Thymus (tissue), 11 donors: ENCODE measurements around the gene COX11. TPM values are rescaled to one million over a fixed set of nuclear protein-coding genes. Genes with fewer than 3 reads are reported as not detected.

ENCODE experiments used
- DNase-seq, 9 donors: peaks; one replicate each; pipeline ENCODE4 v3.0.0-alpha.2; 2013; ENCODE audit warnings: low spot score in 9 of 9, low read depth in 6 of 9, missing footprints in 1 of 9
- H3K27ac ChIP-seq, 2 donors: one replicate each; pipeline ENCODE4 v1.5.1; 2013; ENCODE audit warnings: control low read depth in 1 of 2, low read depth in 1 of 2, low read length in 1 of 2, mild to moderate bottlenecking in 1 of 2, moderate library complexity in 1 of 2
- H3K27me3 ChIP-seq, 2 donors: one replicate each; pipeline ENCODE4 v1.5.1; 2013; ENCODE audit warnings: low read length in 1 of 2; ENCODE audit not compliant: control insufficient read depth in 2 of 2, insufficient read depth in 1 of 2
- H3K36me3 ChIP-seq, 2 donors: one replicate each; pipeline ENCODE4 v1.5.1; 2013; ENCODE audit warnings: low read length in 1 of 2, mild to moderate bottlenecking in 1 of 2, moderate library complexity in 1 of 2; ENCODE audit not compliant: control insufficient read depth in 2 of 2, insufficient read depth in 2 of 2
- H3K4me1 ChIP-seq, 2 donors: one replicate each; pipeline ENCODE4 v1.5.1; 2013; ENCODE audit warnings: low read length in 2 of 2; ENCODE audit not compliant: control insufficient read depth in 2 of 2, insufficient read depth in 2 of 2
- H3K4me3 ChIP-seq, 2 donors: one replicate each; pipeline ENCODE4 v1.5.1; 2013; ENCODE audit warnings: low read length in 2 of 2, control low read depth in 1 of 2, mild to moderate bottlenecking in 1 of 2
- H3K9me3 ChIP-seq, 2 donors: one replicate each; pipeline ENCODE4 v1.5.1; 2013; ENCODE audit warnings: low read length in 1 of 2, mild to moderate bottlenecking in 1 of 2; ENCODE audit not compliant: control insufficient read depth in 2 of 2, insufficient read depth in 1 of 2
- WGBS: extraction: QIAGEN DNeasy Blood & Tissue Kit; methylation state at CpG from one replicate; pipeline ENCODE4 v1.1.7; 2013; 5-methylcytosine and 5-hydroxymethylcytosine counted together
- polyA plus RNA-seq: library from polyadenylated mRNA; stranded (reverse); fragments of 200-250 nt; gene quantifications from one replicate; pipeline ENCODE4 v1.2.3, GENCODE V29; 2013
- total RNA-seq: library from RNA; stranded (reverse); fragments of 120-200 nt; gene quantifications from one replicate; pipeline ENCODE4 v1.2.4, GENCODE V29; 2013
- donor health status: healthy.

The COX11 gene
- total and polyA plus RNA-seq, 2 donors, result 34.5 to 36.1 TPM

DNA sequence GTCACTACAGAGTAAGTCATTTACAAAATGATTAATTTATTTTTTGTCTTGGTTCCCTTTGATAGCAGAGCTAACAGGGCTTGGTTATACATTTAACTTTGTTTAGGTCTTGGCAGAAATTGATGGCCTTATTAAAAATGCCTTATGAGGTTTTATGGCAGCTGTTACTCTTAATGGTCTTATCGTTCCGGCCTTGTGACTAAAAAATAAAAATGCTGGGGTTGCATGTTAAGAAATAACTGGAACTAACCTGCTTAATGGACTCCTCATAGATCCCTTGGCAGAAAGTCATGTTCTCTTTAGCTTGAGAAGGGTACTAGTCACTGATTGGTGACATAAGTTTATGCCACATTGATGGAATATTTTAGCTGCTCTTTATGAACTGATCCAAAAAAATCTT is 18.3 kb downstream of the COX11 start:
- no peak for DNase-seq
- H3K27ac ChIP-seq, result no peak overlapping the region
- no peak overlapping the region for H3K4me3 ChIP-seq
- H3K36me3 ChIP-seq, result peaks cover 0 to 15% of the 10 kb centered on the region in 2 donors
- H3K4me1 ChIP-seq, result no peaks in the 10 kb centered on the region
- H3K9me3 ChIP-seq, result no peaks in the 10 kb centered on the region
- no peaks in the 10 kb centered on the region for H3K27me3 ChIP-seq
- WGBS, result 98% methylated on average over 2 of the region's 2 CpGs

DNA sequence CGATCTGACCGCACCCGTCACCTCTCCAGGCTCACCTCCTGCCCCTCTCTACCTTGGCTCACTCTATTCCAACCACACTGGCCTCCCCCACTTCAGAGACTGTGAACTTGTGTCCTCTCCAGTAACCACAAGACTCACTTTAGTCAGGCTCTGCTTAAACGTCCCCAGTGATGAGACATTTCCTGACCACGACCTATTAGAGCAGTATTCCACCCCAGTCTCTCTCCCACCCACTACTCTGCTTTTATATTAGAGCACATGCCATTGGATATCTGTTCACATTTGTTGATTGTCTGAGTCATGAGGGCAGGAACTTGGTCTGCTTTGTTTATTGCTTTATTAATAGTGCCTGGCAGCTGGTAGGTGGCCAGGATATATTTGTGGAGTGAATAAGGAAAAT is 20.1 kb downstream of the COX11 start:
- Histone ChIP-seq H3K4me3 (no peak overlapping the region), H3K27ac (no peak overlapping the region), H3K27me3 (no peaks in the 10 kb centered on the region), H3K9me3 (no peaks in the 10 kb centered on the region), H3K36me3 (peaks cover 0 to 4% of the 10 kb centered on the region in 2 donors), H3K4me1 (no peaks in the 10 kb centered on the region)
- WGBS, result 64% methylated on average over 5 of the region's 5 CpGs
- DNase-seq, result no peak

DNA sequence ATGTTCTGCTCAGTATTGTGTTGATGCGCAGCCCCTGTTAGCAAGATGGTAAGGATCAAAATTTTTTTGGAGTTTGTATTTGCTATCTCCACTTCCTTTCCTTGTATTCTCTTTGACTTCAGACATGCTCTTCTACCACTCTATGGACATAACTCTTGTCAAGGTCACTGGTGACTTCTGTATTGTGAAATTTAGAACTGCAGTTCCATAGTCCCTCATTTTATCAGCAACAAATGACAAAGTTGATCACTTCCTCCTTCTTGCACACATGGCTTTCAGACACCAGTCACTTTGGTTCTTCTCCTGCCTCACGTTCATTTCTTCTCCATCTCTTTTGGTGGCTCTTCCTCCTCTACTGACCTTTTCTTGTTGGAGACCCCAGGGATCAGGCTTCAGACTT is 21.1 kb downstream of the COX11 start:
- Histone ChIP-seq H3K4me3 (no peak overlapping the region), H3K27ac (no peak overlapping the region), H3K36me3 (no peaks in the 10 kb centered on the region), H3K27me3 (no peaks in the 10 kb centered on the region), H3K4me1 (no peaks in the 10 kb centered on the region), H3K9me3 (no peaks in the 10 kb centered on the region)
- 91% methylated on average over 2 of the region's 2 CpGs for WGBS
- no peak for DNase-seq

DNA sequence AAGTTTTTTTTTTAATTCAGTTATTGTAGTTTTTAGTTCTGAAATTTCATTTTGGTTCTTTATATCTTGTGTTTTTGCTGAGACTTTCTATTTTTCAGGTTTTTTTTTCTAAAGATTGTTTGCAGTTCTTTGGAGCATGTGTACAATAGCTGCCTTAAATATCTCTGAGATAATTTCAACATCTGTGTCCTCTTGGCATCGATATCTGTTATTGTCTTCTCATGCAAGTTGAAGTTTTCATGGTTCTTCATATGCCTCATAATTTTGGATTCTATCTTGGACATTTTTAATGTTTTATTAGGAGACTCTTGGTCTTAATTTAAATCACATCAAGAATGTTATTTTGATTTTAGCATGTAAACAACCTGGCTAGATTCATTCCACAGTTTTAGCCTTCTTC is 22.8 kb downstream of the COX11 start:
- no peaks in the 10 kb centered on the region for H3K27me3 ChIP-seq
- no peaks in the 10 kb centered on the region for H3K4me1 ChIP-seq
- H3K27ac ChIP-seq, result no peak overlapping the region
- DNase-seq, result no peak
- H3K36me3 ChIP-seq, result no peaks in the 10 kb centered on the region
- H3K9me3 ChIP-seq, result no peaks in the 10 kb centered on the region
- no peak overlapping the region for H3K4me3 ChIP-seq
- 98% methylated on average over 1 of the region's 1 CpG for WGBS

DNA sequence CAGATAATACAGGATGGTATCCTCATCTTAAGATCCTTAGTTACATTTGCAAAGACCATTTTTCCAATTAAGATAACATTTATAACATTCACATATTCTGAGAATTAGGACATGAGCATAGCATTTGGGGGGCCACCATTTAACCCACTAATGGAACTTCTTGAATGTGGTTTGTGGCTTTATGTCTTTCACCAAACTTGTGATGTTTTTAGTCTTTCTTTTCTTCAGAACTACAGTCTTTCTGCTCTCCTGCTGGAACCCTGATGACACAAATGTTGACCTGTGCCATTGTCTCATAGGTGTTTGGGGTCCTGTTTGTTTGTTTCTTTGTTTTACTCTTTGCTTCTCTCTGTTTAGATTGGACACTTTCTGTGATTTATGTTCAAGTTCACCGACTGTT is 23.2 kb downstream of the COX11 start:
- H3K4me3 ChIP-seq, result no peak overlapping the region
- no peak for DNase-seq

GRCh38 chr17:54944796-54945195 is 23.7 kb downstream of the COX11 start:
- H3K27me3 ChIP-seq, result no peaks in the 10 kb centered on the region
- H3K27ac ChIP-seq, result no peak overlapping the region
- no peaks in the 10 kb centered on the region for H3K36me3 ChIP-seq
- 37% methylated on average over 1 of the region's 1 CpG for WGBS
- no peak overlapping the region for H3K4me3 ChIP-seq
- DNase-seq, result no peak
- H3K4me1 ChIP-seq, result no peaks in the 10 kb centered on the region
- H3K9me3 ChIP-seq, result no peaks in the 10 kb centered on the region

More for the DNA sequence above, 23.2 kb downstream of the COX11 start:
- no peaks in the 10 kb centered on the region for H3K27me3 ChIP-seq
- WGBS, result 9% methylated on average over 1 of the region's 1 CpG
- H3K4me1 ChIP-seq, result no peaks in the 10 kb centered on the region
- H3K27ac ChIP-seq, result no peak overlapping the region
- no peaks in the 10 kb centered on the region for H3K9me3 ChIP-seq
- no peaks in the 10 kb centered on the region for H3K36me3 ChIP-seq

DNA sequence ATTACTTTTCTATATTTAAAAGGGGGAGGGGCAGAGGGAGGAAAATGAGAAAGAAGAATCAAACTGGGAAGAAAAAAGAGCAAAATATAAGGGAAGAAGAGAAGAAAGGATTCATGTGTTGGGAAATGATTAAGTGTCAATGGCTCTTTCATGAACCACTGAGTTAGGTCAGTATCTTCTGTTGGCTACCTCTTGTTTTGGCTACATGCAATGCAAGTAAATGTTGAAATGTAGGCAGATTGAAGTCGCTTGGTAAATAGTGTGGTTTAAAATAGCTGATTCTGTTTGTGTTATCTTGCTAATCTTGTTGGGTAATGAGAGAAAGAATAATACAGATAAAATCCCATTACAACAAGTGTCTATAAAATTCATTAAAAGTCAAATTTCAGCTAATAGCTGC is 27.2 kb downstream of the COX11 start:
- Histone ChIP-seq H3K9me3 (no peaks in the 10 kb centered on the region), H3K36me3 (no peaks in the 10 kb centered on the region), H3K27me3 (no peaks in the 10 kb centered on the region), H3K27ac (no peak overlapping the region), H3K4me3 (no peak overlapping the region), H3K4me1 (no peaks in the 10 kb centered on the region)
- WGBS, result 93% methylated on average over 1 of the region's 1 CpG
- no peak for DNase-seq

GRCh38 chr17:54937426-54937825 is 31.0 kb downstream of the COX11 start:
- H3K27ac ChIP-seq, result no peak overlapping the region
- H3K9me3 ChIP-seq, result no peaks in the 10 kb centered on the region
- no peaks in the 10 kb centered on the region for H3K36me3 ChIP-seq
- DNase-seq, result no peak
- no peaks in the 10 kb centered on the region for H3K27me3 ChIP-seq
- no peak overlapping the region for H3K4me3 ChIP-seq
- H3K4me1 ChIP-seq, result no peaks in the 10 kb centered on the region
- 99% methylated on average over 1 of the region's 1 CpG for WGBS

GRCh38 chr17:54937018-54937417 is 31.4 kb downstream of the COX11 start:
- 95% methylated on average over 5 of the region's 5 CpGs for WGBS
- DNase-seq, result no peak
- Histone ChIP-seq H3K27me3 (no peaks in the 10 kb centered on the region), H3K4me1 (no peaks in the 10 kb centered on the region), H3K9me3 (no peaks in the 10 kb centered on the region), H3K4me3 (no peak overlapping the region), H3K36me3 (no peaks in the 10 kb centered on the region), H3K27ac (no peak overlapping the region)

- Histone ChIP-seq H3K9me3 (no peaks in the 10 kb centered on the region), H3K4me1 (no peaks in the 10 kb centered on the region), H3K36me3 (no peaks in the 10 kb centered on the region), H3K27ac (no peak overlapping the region), H3K4me3 (no peak overlapping the region), H3K27me3 (no peaks in the 10 kb centered on the region)
- 99% methylated on average over 5 of the region's 5 CpGs for WGBS
- DNase-seq, result no peak
Observed at GRCh38 chr17:54935471-54935870, 33.0 kb downstream of the COX11 start.
